T47D (cell line): ENCODE data around the gene AQP11.
A peak's percentile ranks its signal among the peaks of the same experiment; 100 is the strongest.
"Not testable (repeated sequence)": the region's sequence is repeated elsewhere in the genome, so short reads cannot be mapped to it uniquely, and the experiment has no call there.

Source experiments
- DNase-seq, 2 experiments: peaks; one replicate each; pipeline versions ENCODE4 v3.0.0 to v3.0.0-alpha.2; 2011 to 2012; ENCODE audit warnings: low read depth in 1 of 2, low spot score in 1 of 2
- JUND ChIP-seq: IDR thresholded peaks from 2 replicates; pipeline ENCODE4 v1.6.1; 2012; ENCODE audit warnings: low read depth
- in situ Hi-C: cut with HindIII; loops from 2 replicates; pipeline ENCODE4 v1.10.0; 2016; ENCODE audit warnings: low sequenced_read_pairs, low pct_unique_long_range_greater_than_20kb

Gene AQP11

GRCh38 chr11:77589521-77590193 is at the start of gene AQP11:
Gene AQP11, plus strand, starts transcription at chr11:77589953. Its CDS starts 40 bp downstream, at chr11:77589993.
- no peak for TF ChIP-seq JUND
- in situ Hi-C loops = no loop called here
- DNase-seq = peak; percentile 86 to 97

DNA sequence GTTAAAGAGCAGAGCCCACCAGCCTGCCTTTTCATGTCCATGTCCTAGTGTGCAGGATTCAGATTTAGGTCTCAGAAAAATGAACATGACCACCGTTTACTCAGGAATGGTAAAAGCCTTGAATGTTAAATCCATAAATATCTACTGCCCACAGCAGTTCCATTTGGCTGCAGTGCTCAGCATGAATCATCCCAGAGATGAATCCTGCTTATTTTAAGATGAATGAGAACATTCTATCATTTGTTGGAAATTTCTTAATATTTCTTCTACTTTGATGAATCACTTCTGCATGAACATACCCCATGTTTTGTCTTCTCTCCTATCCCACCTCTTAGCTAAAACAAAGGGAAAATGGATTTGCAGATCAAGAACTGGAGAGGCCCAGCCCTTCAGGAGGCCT is 47.5 kb upstream of the AQP11 start:
- in situ Hi-C loops = no loop called here
- no peak for TF ChIP-seq JUND
- DNase-seq = no peak

GRCh38 chr11:77547047-77547836 is 42.5 kb upstream of the AQP11 start:
- TF ChIP-seq JUND = no peak
- no peak for DNase-seq
- in situ Hi-C loops = no loop called here

GRCh38 chr11:77547863-77548551 is 41.7 kb upstream of the AQP11 start:
- no peak; the same call in 1 of the 2 replicates for TF ChIP-seq JUND
- in situ Hi-C loops = no loop called here
- peak; percentile 69 to 84 for DNase-seq

GRCh38 chr11:77548552-77549445 is 41.0 kb upstream of the AQP11 start:
- TF ChIP-seq JUND = no peak
- in situ Hi-C loops = no loop called here

GRCh38 chr11:77551426-77551825 is 38.3 kb upstream of the AQP11 start:
- in situ Hi-C loops, DNase-seq: not testable (repeated sequence)

More at GRCh38 chr11:77548552-77549445, 41.0 kb upstream of the AQP11 start:
- no peak for DNase-seq

DNA sequence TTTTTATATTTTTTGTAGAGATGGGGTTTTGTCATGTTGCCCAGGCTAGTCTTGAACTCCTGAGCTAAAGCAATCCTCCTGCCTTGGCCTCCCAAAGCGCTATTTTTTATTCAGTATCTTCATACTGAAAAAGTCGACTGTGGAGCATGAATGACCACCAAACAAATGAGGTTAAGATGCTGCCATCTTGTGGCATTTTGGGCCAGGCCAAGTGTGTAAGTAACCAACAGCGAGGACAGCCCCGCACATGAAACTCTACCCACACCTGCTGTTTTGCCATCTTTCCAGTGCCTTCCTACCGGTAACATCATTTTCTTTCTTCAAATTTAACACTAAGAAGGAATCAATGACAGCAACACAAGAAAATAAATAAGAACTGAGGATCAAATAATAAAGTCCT is 32.2 kb upstream of the AQP11 start:
- in situ Hi-C loops = no loop called here
- TF ChIP-seq JUND = no peak
- DNase-seq = peak; percentile 22 to 75

DNA sequence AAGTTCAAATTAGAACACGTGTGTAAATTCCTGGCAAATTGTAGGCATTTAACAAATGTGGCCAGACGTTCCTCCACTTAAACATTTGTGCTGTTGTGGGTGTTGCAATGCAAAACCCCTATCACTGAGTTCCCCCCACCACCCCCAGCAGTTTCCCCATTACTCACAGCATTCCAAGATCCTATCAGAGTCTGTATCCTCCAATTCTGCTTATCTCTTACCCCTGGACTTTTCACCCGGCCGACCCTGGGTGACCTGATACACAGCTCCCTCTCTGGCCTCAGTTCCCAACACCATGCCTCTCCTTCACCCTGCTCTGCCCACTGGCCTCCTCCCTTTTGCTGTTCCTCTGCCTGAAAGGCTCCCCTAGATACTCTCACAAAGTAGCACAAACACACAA is 31.4 kb upstream of the AQP11 start:
- DNase-seq = no peak
- in situ Hi-C loops = no loop called here
- TF ChIP-seq JUND = no peak

GRCh38 chr11:77559686-77560401 is 29.9 kb upstream of the AQP11 start:
- in situ Hi-C loops = no loop called here
- no peak for DNase-seq
- TF ChIP-seq JUND = no peak

- in situ Hi-C loops = no loop called here
- no peak for DNase-seq
- TF ChIP-seq JUND = no peak
Observed at GRCh38 chr11:77560605-77561004, 29.1 kb upstream of the AQP11 start.

DNA sequence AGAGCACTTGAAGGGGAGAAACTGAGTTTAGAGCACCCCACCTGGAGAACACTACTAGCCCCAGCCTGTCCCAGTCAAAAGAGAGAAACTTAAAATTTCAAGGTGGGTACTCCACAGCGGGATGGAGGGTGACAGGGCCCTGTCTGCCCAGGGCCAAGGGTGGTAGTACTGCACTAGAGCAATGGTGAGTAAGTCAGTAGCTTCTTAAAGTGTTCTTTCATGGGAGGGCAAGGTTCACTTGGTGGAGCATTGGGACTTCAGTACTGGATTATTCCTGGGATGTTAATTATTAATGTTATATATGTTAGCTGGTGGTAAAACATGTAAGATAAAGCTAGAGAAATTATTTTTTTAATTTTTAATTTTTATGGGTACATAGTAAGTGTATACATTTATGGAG is 28.5 kb upstream of the AQP11 start:
- TF ChIP-seq JUND = no peak
- DNase-seq = no peak
- in situ Hi-C loops = no loop called here
